Measurements from ENCODE around the gene CPT1C. TPM values are rescaled to one million over a fixed set of nuclear protein-coding genes. Genes with fewer than 3 reads are reported as not detected.

The CPT1C gene
- under 1 TPM; 0.37 to 0.50 TPM for total RNA-seq
- polyA plus RNA-seq: under 1 TPM; 0.67 to 0.75 TPM

GRCh38 chr19:49690656-49691242, at the start of gene CPT1C:
Gene CPT1C (plus strand): TSS chr19:49691116. CDS start chr19:49692253, 1,137 bp downstream.
- TF ChIP-seq EGR1 (IDR thresholded peaks at IDR 0.05; ENCODE audit: low read depth in 2 of 2): no peak
- no peak for TF ChIP-seq JUND (IDR thresholded peaks at IDR 0.05)
- TF ChIP-seq CTCF (IDR thresholded peaks at IDR 0.05; ENCODE audit: low read depth, low read length, missing input control): no peak
- TF ChIP-seq TAF1 (conservative IDR thresholded peaks at IDR 0.05): no peak
- Histone ChIP-seq H3K27me3 (ENCODE audit: control insufficient read depth in 4 of 4, insufficient read depth in 4 of 4, low read length in 3 of 4) (no peaks in the 10 kb centered on the region), H3K4me3 (ENCODE audit: low read depth in 1 of 3, low read length in 3 of 3) (peak within 1 kb of the TSS in 2 of 3 donors; percentile 28 to 42), H3K36me3 (ENCODE audit: control insufficient read depth in 4 of 4, insufficient read depth in 3 of 4, low read depth in 1 of 4, low read length in 3 of 4) (peaks cover 0 to 16% (median 6%) of the 10 kb centered on the region in 4 donors), H3K27ac (ENCODE audit: low read depth in 1 of 2, low read length in 2 of 2) (peak within 1 kb of the TSS in 1 of 2 donors; percentile 40), H3K9me3 (ENCODE audit: control insufficient read depth in 4 of 4, low read length in 3 of 4) (no peaks in the 10 kb centered on the region), H3K4me1 (ENCODE audit: control insufficient read depth in 4 of 4, insufficient read depth in 4 of 4, low read length in 3 of 4) (peaks cover 3 to 33% (median 16%) of the 10 kb centered on the region in 4 donors), H3K9ac (ENCODE audit: low read depth in 1 of 2, low read length in 2 of 2) (peak within 1 kb of the TSS; percentile 32 to 37)
- WGBS: 3% methylated on average over 38 of the region's 38 CpGs
- DNase-seq (ENCODE audit: low spot score): no peak

GRCh38 chr19:49641688-49642491, 49.0 kb upstream of the CPT1C start, which contains the start of gene SCAF1:
Gene SCAF1 (plus strand): TSS chr19:49642209. CDS start chr19:49645027, 2,818 bp downstream.
- H3K4me1 ChIP-seq (ENCODE audit: control insufficient read depth in 4 of 4, insufficient read depth in 4 of 4, low read length in 3 of 4): peaks cover 0 to 30% (median 17%) of the 10 kb centered on the region in 4 donors
- TF ChIP-seq GABPA (IDR thresholded peaks at IDR 0.05 in 1 of 2, conservative IDR thresholded peaks at IDR 0.05 in 1 of 2) (peak; percentile 64 to 90), JUND (IDR thresholded peaks at IDR 0.05) (peak; percentile 84 to 89), NR2F2 (IDR thresholded peaks at IDR 0.05) (peak; percentile 56), FOXA1 (IDR thresholded peaks at IDR 0.05) (peak; percentile 72), FOXA2 (IDR thresholded peaks at IDR 0.05) (no peak), CTCF (IDR thresholded peaks at IDR 0.05; ENCODE audit: low read depth, low read length, missing input control) (no peak), SP1 (IDR thresholded peaks at IDR 0.05) (peak; percentile 97), RXRA (IDR thresholded peaks at IDR 0.05) (peak; percentile 77 to 82), ATF3 (IDR thresholded peaks at IDR 0.05) (peak; percentile 39), YY1 (IDR thresholded peaks at IDR 0.05) (peak; percentile 77), HNF4G (IDR thresholded peaks at IDR 0.05) (no peak), ZBTB33 (IDR thresholded peaks at IDR 0.05) (peak; percentile 95), REST (IDR thresholded peaks at IDR 0.05) (peak; percentile 35), MAX (IDR thresholded peaks at IDR 0.05) (peak; percentile 42), HNF4A (conservative IDR thresholded peaks at IDR 0.05) (no peak), RAD21 (IDR thresholded peaks at IDR 0.05) (peak in 1 of 2 donors; percentile 25), TAF1 (conservative IDR thresholded peaks at IDR 0.05) (peak; percentile 9), EGR1 (IDR thresholded peaks at IDR 0.05; ENCODE audit: low read depth in 2 of 2) (no peak)
- WGBS: under 1% methylated on average over 87 of the region's 87 CpGs
- peak; percentile 98 for DNase-seq (ENCODE audit: low spot score)
- peaks cover 2 to 7% (median 6%) of the 10 kb centered on the region in 4 donors for H3K36me3 ChIP-seq (ENCODE audit: control insufficient read depth in 4 of 4, insufficient read depth in 3 of 4, low read depth in 1 of 4, low read length in 3 of 4)
- peak within 1 kb of the TSS; percentile 76 to 99 (median 81) for H3K4me3 ChIP-seq (ENCODE audit: low read depth in 1 of 3, low read length in 3 of 3)
- peak within 1 kb of the TSS; percentile 93 to 98 for H3K27ac ChIP-seq (ENCODE audit: low read depth in 1 of 2, low read length in 2 of 2)
- H3K27me3 ChIP-seq (ENCODE audit: control insufficient read depth in 4 of 4, insufficient read depth in 4 of 4, low read length in 3 of 4): no peaks in the 10 kb centered on the region
- H3K9me3 ChIP-seq (ENCODE audit: control insufficient read depth in 4 of 4, low read length in 3 of 4): no peaks in the 10 kb centered on the region
- peak within 1 kb of the TSS; percentile 82 to 98 for H3K9ac ChIP-seq (ENCODE audit: low read depth in 1 of 2, low read length in 2 of 2)

Data from liver (tissue), 9 donors.